Liver (tissue), 9 donors: ENCODE measurements around the gene ATP1A3. TPM values are rescaled to one million over a fixed set of nuclear protein-coding genes. Genes with fewer than 3 reads are reported as not detected.
A peak's percentile ranks its signal among the peaks of the same experiment; 100 is the strongest.
"Not testable (repeated sequence)": the region's sequence is repeated elsewhere in the genome, so short reads cannot be mapped to it uniquely, and the experiment has no call there.

Experiments
- DNase-seq: peaks from one replicate; pipeline ENCODE4 v3.0.0-alpha.2; 2017; ENCODE audit warnings: low spot score
- H3K27ac ChIP-seq, 2 donors: one replicate each; pipeline ENCODE4 v1.7.0; 2013; ENCODE audit warnings: inconsistent platforms in 2 of 2, low read length in 2 of 2, control low read depth in 1 of 2, low read depth in 1 of 2, mild to moderate bottlenecking in 1 of 2
- H3K27me3 ChIP-seq, 4 donors: one replicate each; pipeline versions ENCODE4 v1.6.1 to v1.7.0; 2013; ENCODE audit warnings: low read length in 3 of 4, inconsistent platforms in 1 of 4, mild to moderate bottlenecking in 1 of 4, moderate library complexity in 1 of 4; ENCODE audit not compliant: control insufficient read depth in 4 of 4, insufficient read depth in 4 of 4
- H3K36me3 ChIP-seq, 4 donors: one replicate each; pipeline versions ENCODE4 v1.6.1 to v1.7.0; 2013; ENCODE audit warnings: low read length in 3 of 4, mild to moderate bottlenecking in 3 of 4, low read depth in 1 of 4, moderate library complexity in 1 of 4; ENCODE audit not compliant: control insufficient read depth in 4 of 4, insufficient read depth in 3 of 4
- H3K4me1 ChIP-seq, 4 donors: one replicate each; pipeline versions ENCODE4 v1.6.1 to v1.7.0; 2013; ENCODE audit warnings: low read length in 3 of 4, mild to moderate bottlenecking in 3 of 4, moderate library complexity in 1 of 4; ENCODE audit not compliant: control insufficient read depth in 4 of 4, insufficient read depth in 4 of 4
- H3K4me3 ChIP-seq, 3 donors: one replicate each; pipeline versions ENCODE4 v1.6.1 to v1.7.0; 2013; ENCODE audit warnings: low read length in 3 of 3, control low read depth in 1 of 3, low read depth in 1 of 3, mild to moderate bottlenecking in 1 of 3
- H3K9ac ChIP-seq, 2 donors: one replicate each; pipeline ENCODE4 v1.7.0; 2013; ENCODE audit warnings: low read length in 2 of 2, mild to moderate bottlenecking in 2 of 2, moderate library complexity in 2 of 2, control low read depth in 1 of 2, low read depth in 1 of 2
- H3K9me3 ChIP-seq, 4 donors: one replicate each; pipeline versions ENCODE4 v1.6.1 to v1.7.0; 2013; ENCODE audit warnings: low read length in 3 of 4; ENCODE audit not compliant: control insufficient read depth in 4 of 4
- CTCF ChIP-seq: fragments of 150-350 bp; IDR thresholded peaks from 2 replicates; pipeline ENCODE4 v1.5.1; 2017; ENCODE audit warnings: improper control_type of control experiment, low read depth, low read length; ENCODE audit not compliant: missing input control
- EGR1 ChIP-seq, 2 donors: IDR thresholded peaks; 2 replicates each; pipeline ENCODE4 v1.6.1; 2016 to 2018; ENCODE audit warnings: antibody characterized with exemption in 2 of 2, low read depth in 2 of 2
- RAD21 ChIP-seq, 2 donors: IDR thresholded peaks; 2 replicates each; pipeline ENCODE4 v1.6.1; 2016; ENCODE audit warnings: antibody characterized with exemption in 2 of 2, mild to moderate bottlenecking in 2 of 2
- WGBS: extraction: QIAGEN DNeasy Blood & Tissue Kit; methylation state at CpG from one replicate; pipeline ENCODE4 v1.1.7; 2013; 5-methylcytosine and 5-hydroxymethylcytosine counted together
- polyA plus RNA-seq, 2 donors: library from polyadenylated mRNA; stranded (reverse) in 1 of 2; unstranded in 1 of 2; fragments of 200-250 nt in 1 of 2; fragments of >200 nt in 1 of 2; fragmentation: Nextera tagmentation in 1 of 2; extraction: Ambion mirVana in 1 of 2; gene quantifications; one replicate each; pipeline versions ENCODE4 v1.2.1 to v1.2.3, GENCODE V29; 2013 to 2015
- total RNA-seq, 2 donors: library from RNA; depleted of rRNA; stranded (reverse); fragments of >200 nt; gene quantifications; one replicate each; pipeline ENCODE4 v1.2.3, GENCODE V29; 2014
- TF ChIP-seq, protein P1 (sequence below): IDR thresholded peaks from 2 replicates; pipeline ENCODE4 v1.6.1; 2016; ENCODE audit warnings: antibody characterized with exemption, mild to moderate bottlenecking
- TF ChIP-seq, protein P2 (sequence below): IDR thresholded peaks from 2 replicates; pipeline ENCODE4 v1.6.1; 2016; ENCODE audit warnings: antibody characterized with exemption
- donor health status: healthy.
- donor health status: healthy.
- donor health status: healthy.
- donor health status: healthy.
- donor health status: healthy.

Gene ATP1A3
- total and polyA plus RNA-seq, 4 donors: 0.05 to 0.09 (median 0.08) TPM; not detected in 1

DNA sequence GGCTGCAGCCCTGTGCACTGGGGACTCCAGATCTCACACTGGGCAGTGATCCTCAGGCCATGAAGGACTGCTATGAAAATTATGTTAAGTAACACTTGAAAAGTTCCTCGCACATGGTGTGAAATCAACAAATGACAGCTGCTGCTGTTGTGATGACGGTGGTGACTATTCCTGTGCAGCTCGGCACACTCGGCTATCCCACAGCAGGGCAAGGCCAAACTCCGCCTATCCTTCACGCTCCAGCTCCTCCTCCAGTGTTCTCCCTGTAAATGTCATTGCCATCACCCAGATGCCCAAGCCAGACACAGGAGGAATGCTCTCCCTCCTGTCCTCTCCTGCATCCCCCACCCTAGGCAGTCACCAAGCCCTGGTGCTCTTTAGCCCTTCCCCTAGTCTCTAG, 44.6 kb upstream of the ATP1A3 start:
- H3K9ac ChIP-seq: no peak overlapping the region
- TF ChIP-seq EGR1 (IDR thresholded peaks at IDR 0.05; ENCODE audit: low read depth in 2 of 2): no peak

GRCh38 chr19:42037649-42038048, 43.6 kb upstream of the ATP1A3 start:
- 83% methylated on average over 5 of the region's 5 CpGs for WGBS
- no peaks in the 10 kb centered on the region for H3K4me1 ChIP-seq
- H3K9ac ChIP-seq: no peak overlapping the region
- H3K27me3 ChIP-seq: no peaks in the 10 kb centered on the region
- H3K27ac ChIP-seq: no peak overlapping the region
- no peak for DNase-seq
- no peak overlapping the region for H3K4me3 ChIP-seq
- TF ChIP-seq EGR1 (IDR thresholded peaks at IDR 0.05; ENCODE audit: low read depth in 2 of 2): no peak
- no peaks in the 10 kb centered on the region for H3K36me3 ChIP-seq
- H3K9me3 ChIP-seq: no peaks in the 10 kb centered on the region

More for the DNA sequence above, 44.6 kb upstream of the ATP1A3 start:
- no peak for DNase-seq
- Histone ChIP-seq H3K9me3 (no peaks in the 10 kb centered on the region), H3K27ac (no peak overlapping the region), H3K27me3 (no peaks in the 10 kb centered on the region), H3K36me3 (no peaks in the 10 kb centered on the region), H3K4me1 (no peaks in the 10 kb centered on the region), H3K4me3 (no peak overlapping the region)
- WGBS: 83% methylated on average over 6 of the region's 6 CpGs

DNA sequence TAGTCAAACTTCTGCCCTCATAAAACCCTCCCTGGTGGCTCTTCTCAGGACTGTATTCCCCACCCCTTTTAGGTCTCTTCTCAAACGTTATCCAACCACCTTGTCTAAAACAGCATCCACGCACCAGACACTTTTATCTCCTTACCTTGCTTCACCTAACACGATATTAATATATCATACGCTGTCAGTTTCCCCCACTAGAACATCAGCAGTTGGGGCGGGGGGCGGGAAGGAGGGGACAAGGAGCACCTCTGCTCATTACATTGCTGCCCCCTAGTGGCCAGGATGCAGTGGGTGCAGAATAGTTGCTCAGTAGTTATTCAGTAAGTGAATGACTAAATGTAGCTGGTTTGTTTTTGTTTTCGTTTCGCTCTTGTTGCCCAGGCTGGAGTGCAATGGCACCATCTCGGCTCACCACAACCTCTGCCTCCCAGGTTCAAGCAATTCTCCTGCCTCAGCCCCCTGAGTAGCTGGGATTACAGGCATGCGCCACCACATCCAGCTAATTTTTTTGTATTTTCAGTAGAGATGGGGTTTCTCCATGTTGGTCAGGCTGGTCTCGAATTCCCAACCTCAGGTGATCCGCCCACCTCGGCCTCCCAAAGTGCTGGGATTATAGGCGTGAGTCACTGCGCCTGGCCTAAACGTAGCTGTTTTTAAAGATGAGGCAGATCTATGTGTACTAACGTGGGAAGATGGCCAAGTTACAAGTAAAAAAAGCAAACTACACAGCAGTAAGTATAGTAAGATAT, 40.8 kb upstream of the ATP1A3 start:
- TF ChIP-seq CTCF (peak; percentile 73), RAD21 (IDR thresholded peaks at IDR 0.05) (peak; percentile 45 to 62)
- WGBS: 36% methylated on average over 17 of the region's 17 CpGs
- H3K27me3 ChIP-seq, H3K4me1 ChIP-seq, H3K9me3 ChIP-seq, H3K9ac ChIP-seq, H3K4me3 ChIP-seq, H3K36me3 ChIP-seq, H3K27ac ChIP-seq: not testable (repeated sequence)
- DNase-seq: peak; percentile 49

DNA sequence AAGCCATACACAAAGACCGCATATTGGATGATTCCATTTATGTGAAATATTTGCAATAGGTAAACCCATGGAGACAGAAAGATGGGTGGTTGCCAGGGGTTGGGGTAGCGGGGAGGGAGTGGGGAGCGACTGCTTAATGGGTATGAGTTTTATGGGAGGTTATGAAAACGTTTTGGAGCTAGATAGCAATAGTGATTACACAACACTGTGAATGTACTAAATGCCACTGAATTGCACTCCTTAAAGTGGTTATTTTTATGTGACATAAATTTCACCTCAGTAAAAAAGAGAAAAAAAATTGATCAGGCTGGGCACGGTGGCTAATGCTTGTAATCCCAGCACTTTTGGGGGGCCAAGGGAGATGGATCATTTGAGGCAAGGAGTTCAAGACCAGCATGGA, 39.4 kb upstream of the ATP1A3 start:
- Histone ChIP-seq H3K27me3 (no peaks in the 10 kb centered on the region), H3K9me3 (no peaks in the 10 kb centered on the region), H3K27ac (no peak overlapping the region), H3K4me3 (no peak overlapping the region), H3K9ac (no peak overlapping the region), H3K36me3 (no peaks in the 10 kb centered on the region), H3K4me1 (no peaks in the 10 kb centered on the region)
- 66% methylated on average over 5 of the region's 5 CpGs for WGBS
- DNase-seq: no peak
- TF ChIP-seq, protein P1, sequence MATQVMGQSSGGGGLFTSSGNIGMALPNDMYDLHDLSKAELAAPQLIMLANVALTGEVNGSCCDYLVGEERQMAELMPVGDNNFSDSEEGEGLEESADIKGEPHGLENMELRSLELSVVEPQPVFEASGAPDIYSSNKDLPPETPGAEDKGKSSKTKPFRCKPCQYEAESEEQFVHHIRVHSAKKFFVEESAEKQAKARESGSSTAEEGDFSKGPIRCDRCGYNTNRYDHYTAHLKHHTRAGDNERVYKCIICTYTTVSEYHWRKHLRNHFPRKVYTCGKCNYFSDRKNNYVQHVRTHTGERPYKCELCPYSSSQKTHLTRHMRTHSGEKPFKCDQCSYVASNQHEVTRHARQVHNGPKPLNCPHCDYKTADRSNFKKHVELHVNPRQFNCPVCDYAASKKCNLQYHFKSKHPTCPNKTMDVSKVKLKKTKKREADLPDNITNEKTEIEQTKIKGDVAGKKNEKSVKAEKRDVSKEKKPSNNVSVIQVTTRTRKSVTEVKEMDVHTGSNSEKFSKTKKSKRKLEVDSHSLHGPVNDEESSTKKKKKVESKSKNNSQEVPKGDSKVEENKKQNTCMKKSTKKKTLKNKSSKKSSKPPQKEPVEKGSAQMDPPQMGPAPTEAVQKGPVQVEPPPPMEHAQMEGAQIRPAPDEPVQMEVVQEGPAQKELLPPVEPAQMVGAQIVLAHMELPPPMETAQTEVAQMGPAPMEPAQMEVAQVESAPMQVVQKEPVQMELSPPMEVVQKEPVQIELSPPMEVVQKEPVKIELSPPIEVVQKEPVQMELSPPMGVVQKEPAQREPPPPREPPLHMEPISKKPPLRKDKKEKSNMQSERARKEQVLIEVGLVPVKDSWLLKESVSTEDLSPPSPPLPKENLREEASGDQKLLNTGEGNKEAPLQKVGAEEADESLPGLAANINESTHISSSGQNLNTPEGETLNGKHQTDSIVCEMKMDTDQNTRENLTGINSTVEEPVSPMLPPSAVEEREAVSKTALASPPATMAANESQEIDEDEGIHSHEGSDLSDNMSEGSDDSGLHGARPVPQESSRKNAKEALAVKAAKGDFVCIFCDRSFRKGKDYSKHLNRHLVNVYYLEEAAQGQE: no peak
- TF ChIP-seq, protein P2, sequence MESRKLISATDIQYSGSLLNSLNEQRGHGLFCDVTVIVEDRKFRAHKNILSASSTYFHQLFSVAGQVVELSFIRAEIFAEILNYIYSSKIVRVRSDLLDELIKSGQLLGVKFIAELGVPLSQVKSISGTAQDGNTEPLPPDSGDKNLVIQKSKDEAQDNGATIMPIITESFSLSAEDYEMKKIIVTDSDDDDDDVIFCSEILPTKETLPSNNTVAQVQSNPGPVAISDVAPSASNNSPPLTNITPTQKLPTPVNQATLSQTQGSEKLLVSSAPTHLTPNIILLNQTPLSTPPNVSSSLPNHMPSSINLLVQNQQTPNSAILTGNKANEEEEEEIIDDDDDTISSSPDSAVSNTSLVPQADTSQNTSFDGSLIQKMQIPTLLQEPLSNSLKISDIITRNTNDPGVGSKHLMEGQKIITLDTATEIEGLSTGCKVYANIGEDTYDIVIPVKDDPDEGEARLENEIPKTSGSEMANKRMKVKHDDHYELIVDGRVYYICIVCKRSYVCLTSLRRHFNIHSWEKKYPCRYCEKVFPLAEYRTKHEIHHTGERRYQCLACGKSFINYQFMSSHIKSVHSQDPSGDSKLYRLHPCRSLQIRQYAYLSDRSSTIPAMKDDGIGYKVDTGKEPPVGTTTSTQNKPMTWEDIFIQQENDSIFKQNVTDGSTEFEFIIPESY: no peak
